HG03342 (cell line): Measurements from ENCODE around the gene PHKG1.
"Not testable (repeated sequence)": the region's sequence is repeated elsewhere in the genome, so short reads cannot be mapped to it uniquely, and the experiment has no call there.

Experiments used
- ATAC-seq: cut with Tn5 transposase; IDR thresholded peaks from one replicate; pipeline ENCODE4 v1.9.1; 2021; ENCODE audit warnings: mild to moderate bottlenecking, moderate library complexity; ENCODE audit not compliant: unreplicated experiment

The PHKG1 gene

GRCh38 chr7:56083150-56083785 is 9.5 kb downstream of the PHKG1 start:
- ATAC-seq = no peak

- no peak for ATAC-seq
Observed at GRCh38 chr7:56081626-56082340, 11.0 kb downstream of the PHKG1 start.

GRCh38 chr7:56080726-56081435 is 11.9 kb downstream of the PHKG1 start:
- ATAC-seq = not testable (repeated sequence)

- ATAC-seq = no peak
Observed at GRCh38 chr7:56079450-56080185, 13.1 kb downstream of the PHKG1 start.

GRCh38 chr7:56078196-56078595 is 14.6 kb downstream of the PHKG1 start:
- no peak for ATAC-seq

- ATAC-seq = no peak
Observed at GRCh38 chr7:56077681-56078080, 15.1 kb downstream of the PHKG1 start.

GRCh38 chr7:56074371-56074791 is 18.4 kb downstream of the PHKG1 start:
- ATAC-seq = peak; percentile 88

GRCh38 chr7:56066376-56066775 is 26.4 kb downstream of the PHKG1 start:
- not testable (repeated sequence) for ATAC-seq

GRCh38 chr7:56063882-56064625 is 28.7 kb downstream of the PHKG1 start, which contains the start of gene SUMF2:
Gene SUMF2, plus strand, starts transcription at chr7:56064286. Its CDS starts 26 bp downstream, at chr7:56064312.
- ATAC-seq = peak; percentile 83

- no peak for ATAC-seq
Observed at GRCh38 chr7:56063500-56063881, 29.3 kb downstream of the PHKG1 start.

- no peak for ATAC-seq
Observed at GRCh38 chr7:56062382-56062781, 30.4 kb downstream of the PHKG1 start.

- no peak for ATAC-seq
Observed at GRCh38 chr7:56053993-56054392, 38.8 kb downstream of the PHKG1 start.

- no peak for ATAC-seq
Observed at GRCh38 chr7:56053379-56053778, 39.4 kb downstream of the PHKG1 start.

GRCh38 chr7:56051339-56052191 is 41.2 kb downstream of the PHKG1 start, which contains the start of the genes CCT6A and PSPH:
Gene CCT6A, plus strand, starts transcription at chr7:56051765. Its CDS starts 84 bp downstream, at chr7:56051849.
Gene PSPH, minus strand, starts transcription at chr7:56051444. Its CDS starts 30,232 bp downstream, at chr7:56021212.
- peak; percentile 94 for ATAC-seq

GRCh38 chr7:56051053-56051338 is 41.8 kb downstream of the PHKG1 start:
- no peak for ATAC-seq

- ATAC-seq = not testable (repeated sequence)
Observed at GRCh38 chr7:56048763-56049162, 44.0 kb downstream of the PHKG1 start.

GRCh38 chr7:56048245-56048644 is 44.5 kb downstream of the PHKG1 start:
- ATAC-seq = no peak

GRCh38 chr7:56047446-56048116 is 45.2 kb downstream of the PHKG1 start:
- ATAC-seq = not testable (repeated sequence)
